Cardiac septum (tissue), 1 donor: ENCODE data around the gene ASAP2. TPM values are rescaled to one million over a fixed set of nuclear protein-coding genes. Genes with fewer than 3 reads are reported as not detected.
"Not testable (repeated sequence)": the region's sequence is repeated elsewhere in the genome, so short reads cannot be mapped to it uniquely, and the experiment has no call there.

Source experiments
- DNase-seq: peaks from one replicate; pipeline ENCODE4 v3.0.0-alpha.2; 2020; ENCODE audit warnings: low spot score
- intact Hi-C: fragments of 100-400 bp; cut with DNase I; formaldehyde crosslinking; loops from one replicate; pipeline ENCODE4 v1.14.0; 2022
- total RNA-seq: library from RNA; stranded (reverse); fragmentation: NEBNext Ultra II Directional; extraction: Animal tissue kit (Norgen Biotek cat#: 25700); gene quantifications from one replicate; pipeline ENCODE4 v1.2.1, GENCODE V29; 2021
- donor health status: DM: no; HTN: no; CAD: no.

The ASAP2 gene
- total RNA-seq, 1 donor from 2014 or later: 11.8 TPM

DNA sequence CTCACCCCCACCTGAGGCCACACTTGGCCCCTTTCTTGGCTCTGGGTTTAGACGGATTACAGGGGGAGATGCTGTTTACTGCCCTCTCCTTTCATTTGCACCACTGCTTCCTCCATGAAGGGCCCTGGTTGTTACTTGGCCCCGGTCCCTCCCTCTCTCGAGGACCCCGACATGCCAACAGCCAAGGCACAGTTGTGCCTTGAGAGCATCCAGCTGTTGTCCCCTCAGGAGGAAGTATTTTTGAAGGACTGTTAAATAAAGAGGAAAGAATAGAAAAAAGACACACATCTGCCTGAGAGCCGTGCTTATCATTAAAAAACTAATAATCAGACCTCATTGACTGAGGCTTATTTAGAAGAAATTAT lies 172.8 kb downstream of the ASAP2 start:
- DNase-seq: no peak
- intact Hi-C loops: loop anchor here (5.0 kb wide), 1 partner anchor 237 kb away; no protein-coding TSS in a partner anchor

DNA sequence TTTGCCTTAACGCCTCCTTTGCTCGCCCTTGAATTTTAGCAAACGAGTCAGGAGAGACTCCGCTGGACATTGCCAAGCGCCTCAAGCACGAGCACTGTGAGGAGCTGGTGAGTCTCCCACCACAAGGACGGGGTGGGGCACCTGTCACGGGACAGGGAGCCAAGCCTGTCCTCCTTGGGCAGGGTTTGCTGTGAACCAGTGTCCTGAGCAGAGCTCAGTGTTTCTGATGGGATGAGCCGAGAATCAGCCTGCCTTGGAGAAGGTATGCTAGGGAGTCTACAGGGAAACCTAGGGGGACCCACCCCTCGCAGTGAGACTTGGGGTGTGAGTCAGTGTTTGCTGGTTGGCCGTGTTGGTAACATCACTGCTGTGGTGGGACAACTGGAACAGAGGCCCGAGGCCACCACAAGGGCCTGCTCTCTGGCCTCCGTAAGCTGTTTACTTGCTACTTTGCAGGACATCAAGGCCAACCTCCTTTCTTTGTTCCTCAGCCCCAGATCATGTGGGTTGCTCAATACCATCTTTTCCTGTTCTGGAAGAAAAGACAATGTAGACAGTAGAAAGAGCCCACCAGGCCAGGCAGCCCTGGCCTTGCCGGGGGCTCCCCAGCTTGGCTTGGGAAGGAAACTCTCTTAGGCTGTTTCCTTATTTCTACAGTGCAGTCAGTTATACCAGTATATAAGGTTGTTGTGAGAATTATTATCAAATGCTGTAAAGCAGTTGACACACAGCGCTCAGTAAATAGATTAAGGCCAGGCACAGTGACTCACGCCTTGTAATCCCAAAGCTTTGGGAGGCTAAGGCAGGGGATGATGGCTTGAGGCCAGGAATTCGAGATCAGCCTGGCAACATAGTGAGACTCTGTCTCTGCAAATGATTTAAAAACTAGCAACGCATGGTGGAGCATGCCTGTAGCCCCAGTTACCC lies 174.4 kb downstream of the ASAP2 start:
- no peak for DNase-seq
- intact Hi-C loops: no loop called here

DNA sequence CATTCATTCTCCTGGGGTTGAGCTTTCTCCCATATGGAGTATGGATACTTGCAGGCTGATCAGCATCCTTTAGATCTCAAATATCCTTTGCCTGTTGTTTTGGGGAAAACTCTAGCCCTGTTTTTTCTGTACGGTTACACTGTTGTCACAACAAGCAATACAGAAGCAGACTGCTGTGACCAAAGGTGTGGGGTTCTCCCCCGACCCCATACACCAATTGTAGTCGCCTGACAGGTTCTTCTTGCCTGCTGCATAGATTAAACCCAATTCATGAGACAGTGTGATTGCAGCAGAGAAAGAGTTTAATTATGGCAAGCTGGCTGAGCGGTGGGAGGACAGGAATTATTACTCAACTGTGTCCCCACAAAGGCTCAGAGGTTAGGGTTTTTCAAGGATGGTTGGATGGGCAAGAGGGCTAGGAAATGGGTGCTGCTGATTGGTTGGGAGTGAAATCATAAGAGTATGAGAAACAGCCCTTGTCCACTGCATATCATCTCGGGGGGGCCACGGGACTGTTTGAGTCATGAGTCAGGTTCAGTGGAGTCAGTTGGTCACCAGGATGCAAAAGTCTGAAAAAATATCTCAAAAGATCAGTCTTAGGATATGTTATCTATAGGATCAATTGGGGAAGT lies 176.1 kb downstream of the ASAP2 start:
- intact Hi-C loops: no loop called here
- no peak for DNase-seq

DNA sequence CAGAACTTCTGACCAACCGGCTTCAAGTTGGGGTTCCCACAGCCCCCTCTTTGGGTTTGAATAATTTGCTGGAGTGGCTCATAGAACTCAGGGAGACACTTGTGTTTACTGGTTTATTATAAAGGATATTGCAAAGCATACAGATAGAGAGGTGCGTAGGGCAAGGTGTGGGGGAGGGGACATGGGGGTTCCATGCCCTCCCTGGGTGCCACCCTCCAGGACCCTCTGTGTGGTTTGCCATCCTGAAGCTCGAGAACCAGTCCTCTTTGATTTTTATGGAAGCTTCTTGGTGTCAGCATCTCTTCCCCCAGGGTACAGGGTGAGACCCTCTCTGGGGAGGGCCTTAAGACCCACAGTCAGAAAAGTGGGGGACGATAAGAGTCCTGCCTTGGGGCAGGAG lies 177.9 kb downstream of the ASAP2 start:
- no peak for DNase-seq
- intact Hi-C loops: no loop called here

DNA sequence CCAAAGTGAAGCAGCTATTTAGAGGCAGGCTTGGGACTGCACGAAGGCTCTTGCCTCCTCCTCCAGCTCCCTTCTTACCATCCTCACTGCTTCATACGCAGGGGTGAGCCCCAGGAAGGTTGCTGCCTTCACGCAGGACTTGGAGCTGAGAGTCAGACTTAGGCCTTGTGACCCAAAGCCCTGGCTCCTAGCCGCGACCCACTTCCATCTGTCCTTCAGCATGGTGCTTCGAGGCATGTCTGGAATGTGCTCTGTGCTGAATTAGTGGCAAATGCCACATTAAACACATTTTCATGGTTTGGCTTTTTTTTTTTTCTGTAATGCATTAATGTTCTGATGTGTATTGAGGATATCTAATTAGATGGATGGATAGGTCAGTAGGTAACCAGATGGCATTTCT lies 179.2 kb downstream of the ASAP2 start:
- intact Hi-C loops: no loop called here
- DNase-seq: no peak

DNA sequence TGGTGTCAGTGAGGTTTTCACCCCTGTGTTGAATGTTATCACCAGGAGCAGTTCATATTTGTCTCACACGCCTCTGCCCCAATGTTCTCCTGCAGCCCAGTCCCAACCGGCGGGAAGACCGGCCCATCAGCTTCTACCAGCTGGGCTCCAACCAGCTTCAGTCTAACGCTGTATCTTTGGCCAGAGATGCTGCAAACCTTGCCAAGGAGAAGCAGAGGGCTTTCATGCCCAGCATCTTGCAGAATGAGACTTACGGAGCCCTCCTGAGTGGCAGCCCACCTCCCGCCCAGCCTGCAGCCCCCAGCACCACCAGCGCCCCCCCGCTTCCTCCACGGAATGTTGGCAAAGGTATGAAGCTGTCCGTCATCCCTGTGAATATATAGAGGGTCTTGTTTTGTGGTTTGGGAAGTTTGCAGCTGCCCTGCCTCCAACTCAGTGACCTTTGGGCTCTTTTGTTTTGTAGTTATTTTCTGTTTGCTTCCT lies 181.6 kb downstream of the ASAP2 start:
- intact Hi-C loops: no loop called here
- DNase-seq: no peak

DNA sequence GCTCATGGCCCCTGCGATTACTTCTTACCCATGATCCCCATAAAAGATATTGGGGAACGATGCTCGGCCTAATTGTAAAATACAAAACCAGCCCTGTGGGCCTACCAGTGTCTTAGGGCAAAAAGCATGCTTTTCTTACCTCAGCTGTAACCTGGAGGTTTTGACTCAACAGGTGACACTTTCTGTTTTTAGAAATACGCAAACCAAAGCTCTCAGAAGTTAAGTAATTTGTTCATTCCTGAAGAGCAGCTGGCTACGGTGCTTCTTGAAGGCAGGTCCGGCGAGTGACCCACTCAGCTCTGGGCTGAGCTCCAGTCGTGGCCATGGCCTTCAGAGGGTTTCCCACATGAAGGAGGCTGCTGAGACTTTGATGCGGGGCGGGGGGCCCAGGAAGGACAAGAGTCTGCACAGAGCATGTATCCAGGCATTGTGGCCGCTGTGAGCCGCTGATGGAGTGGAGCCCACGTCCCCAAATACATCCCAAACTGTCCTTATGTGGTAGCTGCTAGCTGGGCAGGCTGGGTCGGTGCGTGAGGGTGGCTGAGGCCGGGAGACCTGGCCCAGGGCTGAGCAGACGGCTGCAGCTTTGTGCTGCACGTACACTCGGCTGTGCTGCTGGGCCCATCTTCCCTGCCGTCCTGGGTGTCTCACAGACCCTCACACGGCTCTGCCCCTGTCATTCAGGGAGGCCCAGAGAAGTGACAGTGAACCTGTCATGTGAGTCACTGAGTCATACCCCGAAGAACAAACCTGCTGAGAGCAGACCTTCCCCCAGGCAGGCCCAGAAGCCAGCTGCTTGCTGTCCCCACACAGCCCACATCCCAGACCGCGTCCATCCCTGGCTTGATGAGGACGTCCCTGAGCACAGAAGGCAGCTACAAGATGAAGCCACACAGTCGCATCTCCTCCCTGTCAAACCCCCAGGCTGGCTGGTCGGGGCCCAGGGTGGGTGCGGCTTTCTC lies 182.6 kb downstream of the ASAP2 start:
- DNase-seq: no peak
- intact Hi-C loops: no loop called here

DNA sequence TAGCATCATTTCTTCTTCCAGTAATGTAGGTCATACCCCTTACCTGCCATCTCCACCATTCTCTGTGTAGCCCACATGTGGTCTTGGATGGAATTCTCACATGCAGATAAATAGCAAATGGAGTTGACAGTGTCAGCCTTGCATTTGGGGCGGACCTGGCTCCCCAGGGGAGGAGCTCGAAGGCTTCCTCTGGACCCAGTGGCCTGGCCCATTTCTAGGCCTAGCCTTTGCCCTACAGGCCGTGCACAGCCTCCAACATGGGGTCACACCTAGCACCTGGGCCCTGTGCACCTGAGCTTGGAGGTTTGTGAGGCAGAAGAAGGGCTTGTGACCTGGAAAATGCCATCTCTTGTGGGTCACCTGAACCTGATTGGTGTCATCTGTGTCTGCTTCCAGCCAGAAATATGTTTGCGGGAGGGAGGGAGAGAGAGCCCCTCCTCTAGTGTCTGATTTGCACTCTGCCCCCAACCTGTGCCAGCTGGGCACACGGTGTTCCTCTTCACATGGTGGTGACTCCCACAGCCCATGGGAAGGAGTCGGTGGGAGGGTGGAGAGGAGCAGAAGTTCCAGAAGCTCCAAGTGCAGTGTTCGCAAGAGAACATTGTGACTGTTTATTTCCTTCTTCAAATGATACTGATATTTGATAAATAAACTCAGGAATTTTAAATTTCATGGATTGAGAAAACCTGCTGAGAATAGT lies 183.7 kb downstream of the ASAP2 start:
- intact Hi-C loops: no loop called here
- no peak for DNase-seq

DNA sequence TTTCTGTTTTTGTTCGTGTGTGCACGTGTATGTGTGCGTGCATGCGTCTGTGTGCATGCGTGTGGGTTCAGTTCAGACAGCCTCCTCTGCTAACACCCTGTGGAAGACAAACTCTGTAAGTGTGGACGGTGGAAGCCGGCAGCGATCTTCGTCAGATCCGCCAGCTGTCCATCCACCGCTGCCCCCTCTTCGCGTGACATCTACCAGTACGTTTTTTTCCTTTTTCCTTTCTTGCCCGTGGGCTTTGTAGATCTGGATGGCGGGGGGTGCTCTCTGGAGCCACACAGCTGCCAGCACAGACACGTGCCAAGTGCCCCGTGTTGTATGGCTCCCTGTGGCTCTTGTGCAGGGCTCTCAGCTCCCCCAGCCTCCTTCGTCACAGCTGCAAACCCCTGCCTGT lies 184.4 kb downstream of the ASAP2 start:
- DNase-seq: no peak
- intact Hi-C loops: no loop called here

DNA sequence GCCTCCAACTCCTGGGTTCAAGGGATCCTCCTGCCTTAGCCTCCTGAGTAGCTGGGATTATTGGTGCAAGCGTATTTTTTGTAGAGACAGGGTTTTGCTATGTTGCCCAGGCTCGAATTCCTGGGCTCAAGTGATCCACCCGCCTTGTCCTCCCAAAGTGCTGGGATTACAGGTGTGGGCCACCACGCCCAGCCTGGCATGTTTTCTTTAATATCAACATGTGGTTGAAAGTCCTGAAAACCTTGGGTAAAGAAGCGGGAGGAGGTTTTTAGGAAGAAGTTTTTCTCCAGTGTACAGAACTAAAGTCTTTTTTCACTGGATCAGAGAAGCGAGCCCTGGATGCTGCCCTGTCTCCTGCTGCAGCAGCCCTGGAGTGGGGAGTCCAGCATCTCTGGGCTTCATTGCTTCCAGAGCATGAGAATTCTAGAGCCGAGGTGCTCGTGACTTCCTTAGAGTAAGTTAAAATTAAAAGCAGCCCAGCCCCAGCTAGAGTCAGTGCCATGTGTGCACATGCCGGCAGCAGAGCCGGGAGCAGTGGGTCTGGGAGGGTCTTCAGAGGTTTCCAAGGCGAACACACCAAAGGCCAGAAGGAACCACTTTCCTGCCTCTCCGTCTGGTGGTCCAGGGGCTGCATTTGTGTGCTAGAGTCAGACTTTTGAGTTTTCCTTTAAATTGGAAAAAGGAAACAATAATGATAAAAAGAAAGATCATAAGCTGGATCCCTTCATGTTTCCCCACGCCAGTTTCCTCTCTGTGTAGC lies 185.5 kb downstream of the ASAP2 start:
- DNase-seq: no peak
- intact Hi-C loops: no loop called here

DNA sequence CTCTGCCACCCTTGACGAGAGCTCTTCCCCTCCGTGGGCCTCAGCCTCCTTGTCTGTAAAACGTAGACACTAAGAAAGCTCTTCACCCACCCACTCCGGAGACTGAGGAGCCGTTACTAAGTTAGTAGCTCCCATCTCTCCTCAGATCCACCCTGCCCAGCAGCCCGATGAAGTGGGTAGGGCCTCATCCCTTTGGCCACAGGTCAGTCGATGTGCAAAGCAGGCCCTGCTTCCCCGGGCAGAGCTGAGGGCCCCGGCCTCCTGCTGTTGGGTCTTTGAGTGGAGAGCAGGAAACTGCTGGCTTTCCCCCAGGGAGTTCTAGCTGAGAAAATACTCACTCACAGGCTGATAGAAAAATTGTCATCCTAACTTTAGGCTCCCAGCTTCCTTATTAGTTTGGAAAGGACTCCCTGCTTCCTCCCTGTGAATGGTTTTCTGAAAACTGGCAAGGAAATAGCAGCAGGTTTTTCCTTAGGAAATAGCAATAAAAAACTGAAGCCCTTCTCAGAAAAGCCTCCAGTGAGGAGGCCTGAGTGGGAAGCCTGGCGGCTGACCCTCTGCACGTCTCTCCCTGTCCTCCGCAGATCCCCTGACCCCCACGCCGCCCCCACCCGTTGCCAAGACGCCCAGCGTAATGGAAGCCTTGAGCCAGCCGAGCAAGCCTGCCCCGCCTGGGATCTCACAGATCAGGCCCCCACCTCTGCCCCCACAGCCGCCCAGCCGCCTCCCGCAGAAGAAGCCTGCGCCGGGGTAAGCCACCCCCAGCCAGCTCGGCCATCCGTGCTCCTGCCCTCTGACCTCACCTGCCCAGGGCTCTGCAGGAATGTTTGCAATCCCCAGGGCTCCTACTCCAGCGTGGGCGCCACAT lies 186.5 kb downstream of the ASAP2 start:
- no peak for DNase-seq
- intact Hi-C loops: no loop called here

DNA sequence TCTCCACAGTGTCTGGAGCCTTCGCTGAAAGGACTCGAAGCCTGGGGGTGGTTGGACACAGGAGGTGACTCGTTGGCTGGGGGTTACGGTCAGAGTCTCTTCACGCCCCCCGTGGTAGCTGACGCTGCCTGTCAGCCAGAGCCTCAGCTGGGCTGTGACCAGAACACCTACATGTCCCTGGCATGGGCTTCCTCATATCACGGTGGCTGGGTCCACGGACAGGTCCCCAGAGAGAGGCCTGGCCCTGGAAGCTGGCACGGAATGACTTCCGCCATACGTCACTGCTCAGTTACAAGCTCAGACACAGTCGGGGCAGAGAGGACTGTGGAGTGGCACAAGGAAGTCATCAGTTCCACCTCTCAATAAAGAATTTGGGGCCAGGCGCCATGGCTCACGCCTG lies 188.2 kb downstream of the ASAP2 start:
- intact Hi-C loops: no loop called here

DNA sequence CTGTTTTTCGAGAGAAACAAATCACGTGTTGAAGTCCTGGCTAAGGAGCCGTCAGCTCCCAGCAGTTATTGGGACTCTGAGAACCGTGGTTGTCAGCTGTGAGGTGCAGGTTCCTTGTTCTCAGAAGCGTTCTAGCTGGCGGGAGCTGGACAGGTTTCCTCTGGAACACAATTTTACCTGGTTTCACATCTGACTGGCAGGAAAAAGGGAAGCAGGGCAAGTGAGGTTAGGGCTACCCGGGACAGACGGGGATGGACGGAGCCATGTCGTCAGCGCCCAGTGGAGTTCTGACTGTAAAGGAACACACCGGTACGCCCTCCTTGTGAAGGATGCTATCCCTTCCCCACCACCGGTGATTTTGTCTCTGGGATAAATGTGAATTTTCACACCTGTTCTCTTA lies 190.6 kb downstream of the ASAP2 start:
- no peak for DNase-seq
- intact Hi-C loops: no loop called here

More for the DNA sequence above, 188.2 kb downstream of the ASAP2 start:
- no peak for DNase-seq

DNA sequence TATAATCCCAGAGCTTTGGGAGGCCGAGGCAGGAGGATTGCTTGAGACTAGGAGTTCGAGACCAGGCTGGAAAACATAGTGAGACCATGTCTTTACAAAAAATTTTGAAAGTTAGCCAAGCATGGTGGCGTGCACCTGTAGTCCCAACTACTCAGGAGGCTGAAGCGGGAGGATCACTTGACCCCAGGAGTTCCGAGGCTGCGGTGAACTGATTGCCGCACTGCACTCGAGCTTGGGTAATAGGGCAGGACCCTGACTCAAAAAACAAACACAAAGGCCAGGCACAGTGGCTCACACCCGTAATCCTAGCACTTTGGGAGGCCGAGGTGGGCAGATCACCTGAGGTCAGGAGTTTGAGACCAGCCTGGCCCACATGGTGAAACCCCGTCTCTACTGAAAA lies 191.6 kb downstream of the ASAP2 start:
- intact Hi-C loops, DNase-seq: not testable (repeated sequence)

DNA sequence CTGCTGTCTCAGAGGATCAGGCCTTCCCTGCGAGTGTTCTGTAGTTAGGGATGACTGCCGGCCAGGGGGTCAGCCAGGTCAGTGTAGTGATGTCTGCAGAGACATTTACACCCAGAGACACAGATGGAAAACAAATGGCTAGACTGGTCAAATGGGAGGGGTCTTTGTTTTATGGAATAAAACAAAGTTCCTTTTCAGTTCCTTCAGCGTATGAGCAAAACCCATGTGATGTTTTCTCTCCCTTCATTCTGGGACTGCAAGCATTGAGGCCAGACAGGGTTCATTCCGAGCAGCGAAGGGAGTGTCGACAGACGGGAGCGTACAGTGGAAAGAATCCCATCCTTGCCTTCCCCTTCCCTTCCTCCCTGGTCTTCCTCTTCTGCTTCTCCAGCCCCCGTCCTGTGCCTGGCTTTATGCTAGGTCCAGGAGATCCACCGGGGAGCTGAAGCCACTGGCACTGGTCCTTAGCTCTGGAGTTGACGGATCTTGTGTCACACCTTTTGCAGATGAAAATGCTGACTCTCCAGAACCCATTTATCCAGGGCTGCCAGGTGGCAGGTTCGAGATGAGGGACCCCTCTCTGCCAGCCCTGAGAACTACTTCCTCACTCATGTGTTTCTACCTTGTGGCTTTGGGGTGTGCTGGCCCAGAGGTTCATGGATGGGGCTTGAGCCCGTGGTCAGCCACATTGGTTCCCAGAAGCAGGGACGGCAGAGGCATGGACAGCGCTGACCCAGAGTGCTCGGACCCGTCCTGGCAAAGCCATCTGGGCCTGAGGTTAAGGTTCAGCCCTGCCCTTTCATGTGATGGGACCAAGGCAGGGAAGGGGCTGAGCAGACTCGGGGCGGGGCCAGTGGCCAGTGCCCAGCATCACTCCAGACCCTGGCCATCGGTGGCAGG lies 192.5 kb downstream of the ASAP2 start:
- intact Hi-C loops: no loop called here
- no peak for DNase-seq

DNA sequence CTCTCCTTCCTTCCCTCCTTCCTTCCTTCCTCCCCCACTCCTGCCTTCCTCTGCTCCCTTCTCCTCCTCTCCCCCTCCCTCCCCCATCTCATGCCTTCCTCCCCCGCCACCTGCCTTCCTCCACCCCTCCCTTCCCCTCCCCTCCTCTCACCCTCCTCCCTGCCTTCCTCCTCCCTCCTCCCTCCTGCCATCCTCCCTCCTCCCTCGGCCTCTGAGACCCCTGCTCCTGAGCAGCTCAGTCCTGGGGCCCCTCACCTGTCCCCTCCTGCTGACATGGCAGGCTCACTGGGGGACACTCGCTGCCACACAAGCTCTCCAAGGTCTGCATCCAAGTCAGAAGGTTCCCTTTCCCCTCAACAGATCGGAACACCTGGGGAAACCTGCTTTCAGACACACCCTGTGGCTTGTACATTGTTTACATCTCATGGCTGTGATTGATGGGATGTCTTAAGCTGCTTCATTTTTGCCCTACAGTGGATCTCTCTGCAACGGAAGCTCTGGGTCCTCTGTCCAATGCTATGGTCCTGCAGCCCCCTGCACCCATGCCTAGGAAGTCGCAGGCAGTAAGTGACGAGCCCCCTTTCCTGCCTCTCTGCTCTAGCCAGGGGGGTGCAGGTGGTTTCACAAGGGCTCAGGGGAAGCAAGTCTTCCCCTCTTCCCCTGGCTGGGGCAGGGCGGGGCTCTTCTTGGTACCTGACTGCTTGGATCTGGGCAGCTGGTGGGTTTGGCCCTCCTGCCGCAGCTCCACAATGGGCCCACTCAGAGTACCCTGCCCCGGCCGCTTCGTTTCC lies 193.9 kb downstream of the ASAP2 start:
- intact Hi-C loops: no loop called here
- no peak for DNase-seq
